Nephron (organoid): ENCODE data around the gene MFSD12.
A peak's percentile ranks its signal among the peaks of the same experiment; 100 is the strongest.

Source experiments
- H3K27ac Mint-ChIP-seq, 3 experiments: 2 replicates each; pipeline ENCODE4 v1.8.0; 2020; ENCODE audit warnings: mixed read lengths in 3 of 3, mild to moderate bottlenecking in 2 of 3, moderate library complexity in 1 of 3
- H3K27me3 Mint-ChIP-seq: 2 replicates; pipeline ENCODE4 v1.8.0; 2021; ENCODE audit warnings: low read depth, mild to moderate bottlenecking, moderate library complexity, mixed read lengths
- H3K36me3 Mint-ChIP-seq: 2 replicates; pipeline ENCODE4 v1.8.0; 2020; ENCODE audit warnings: low read depth, mixed read lengths
- H3K4me1 Mint-ChIP-seq: 2 replicates; pipeline ENCODE4 v1.8.0; 2020; ENCODE audit warnings: mixed read lengths
- H3K4me3 Mint-ChIP-seq, 3 experiments: 2 replicates each; pipeline ENCODE4 v1.8.0; 2020; ENCODE audit warnings: mild to moderate bottlenecking in 3 of 3, mixed read lengths in 3 of 3, moderate library complexity in 2 of 3
- H3K9me3 Mint-ChIP-seq: 2 replicates; pipeline ENCODE4 v1.8.0; 2020; ENCODE audit warnings: mixed read lengths
- CTCF ChIP-seq, 3 experiments: fragments of 200-600 bp; sonication (generic); IDR thresholded peaks; one replicate each; pipeline ENCODE4 v1.5.0; 2021; ENCODE audit warnings: antibody characterized with exemption in 3 of 3; ENCODE audit not compliant: unreplicated experiment in 3 of 3

MFSD12 gene

DNA sequence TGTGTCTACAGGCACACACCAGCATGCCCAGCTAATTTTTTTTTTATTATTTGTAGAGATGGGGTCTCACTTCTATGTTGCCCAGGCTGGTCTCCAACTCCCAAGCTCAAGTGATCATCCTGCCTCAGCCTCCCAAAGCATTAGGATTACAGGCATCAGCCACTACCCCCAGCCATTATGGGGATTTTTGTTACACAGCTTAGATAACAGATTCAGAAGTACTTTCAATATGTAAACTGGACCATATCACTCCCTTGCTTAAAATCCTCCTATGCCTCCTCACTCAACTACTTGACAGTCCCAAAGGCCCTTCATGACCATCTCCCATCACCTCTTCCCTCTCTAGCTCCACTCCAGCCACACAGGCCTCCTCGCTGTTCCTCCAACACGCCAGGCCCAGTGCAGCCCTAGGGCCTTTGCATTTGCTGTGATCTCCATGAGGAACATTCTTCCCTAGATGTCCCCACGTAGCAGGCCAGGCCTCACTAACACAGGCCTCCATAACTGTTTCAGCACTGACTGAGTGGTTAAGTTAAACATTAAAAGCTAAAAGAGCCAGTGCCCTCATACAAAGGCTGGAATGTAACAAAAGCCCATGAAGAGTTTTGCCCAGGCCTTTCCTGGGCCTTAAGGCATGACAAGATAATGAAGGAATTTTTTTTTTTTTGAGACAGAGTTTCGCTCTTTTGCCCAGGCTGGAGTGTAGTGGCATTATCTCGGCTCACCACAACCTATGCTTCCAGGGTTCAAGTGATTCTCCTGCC is 59.4 kb downstream of the MFSD12 start:
- peak overlapping the region; percentile 94 to 98 (median 95) for H3K27ac Mint-ChIP-seq
- peaks cover 3% of the 10 kb centered on the region for H3K27me3 Mint-ChIP-seq
- peaks cover 16% of the 10 kb centered on the region for H3K4me1 Mint-ChIP-seq
- H3K4me3 Mint-ChIP-seq, result peak overlapping the region; percentile 57 to 81 (median 59)
- peaks cover 34% of the 10 kb centered on the region for H3K36me3 Mint-ChIP-seq
- no peaks in the 10 kb centered on the region for H3K9me3 Mint-ChIP-seq
- TF ChIP-seq CTCF (IDR thresholded peaks at IDR 0.05; ENCODE audit: unreplicated experiment in 3 of 3), result no peak

DNA sequence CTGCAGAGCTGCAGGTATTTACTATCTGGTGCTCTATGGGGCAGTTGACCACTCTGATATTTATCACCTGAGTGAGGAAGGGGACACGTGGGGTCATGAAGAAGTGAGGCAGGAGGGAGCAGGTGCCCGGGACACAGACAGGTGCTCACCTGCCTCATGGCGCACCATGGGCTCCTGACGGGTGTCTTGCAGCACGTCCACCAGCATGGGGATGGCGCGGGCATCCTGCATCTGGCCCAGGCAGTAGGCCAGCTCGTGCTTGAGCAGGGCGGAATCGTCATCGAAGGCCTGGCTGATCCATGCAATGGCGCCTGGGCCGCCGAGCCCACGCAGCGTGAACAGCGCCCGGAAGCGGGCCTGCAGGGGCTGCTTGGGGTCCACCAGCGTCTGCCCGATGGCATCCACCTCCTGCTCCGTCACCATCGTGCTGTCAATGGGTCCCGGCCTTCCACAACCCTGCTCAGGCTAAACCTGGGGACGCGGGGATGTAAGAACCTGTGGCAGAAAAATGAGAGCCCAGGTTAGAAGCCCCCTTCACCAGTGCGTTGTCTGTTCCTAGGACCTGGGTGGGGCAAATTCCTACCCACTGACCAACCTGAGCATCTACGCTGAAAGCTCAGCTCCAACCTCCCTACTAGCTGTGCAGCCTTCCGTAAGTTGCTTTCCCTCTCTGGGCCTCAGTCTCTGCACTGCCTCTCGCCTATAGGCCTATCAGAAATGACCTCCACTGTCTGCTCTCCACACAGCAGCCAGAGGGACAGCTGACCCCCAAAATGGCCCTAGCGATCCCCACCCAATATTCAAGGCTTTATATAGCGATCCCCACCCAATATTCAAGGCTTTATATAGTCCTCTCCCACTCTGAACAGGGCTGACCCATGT is 60.8 kb downstream of the MFSD12 start:
- H3K36me3 Mint-ChIP-seq, result peaks cover 39% of the 10 kb centered on the region
- H3K4me1 Mint-ChIP-seq, result peaks cover 16% of the 10 kb centered on the region
- peaks cover 3% of the 10 kb centered on the region for H3K27me3 Mint-ChIP-seq
- no peaks in the 10 kb centered on the region for H3K9me3 Mint-ChIP-seq
- peak overlapping the region in 1 of 3 experiments; percentile 74 for H3K4me3 Mint-ChIP-seq
- TF ChIP-seq CTCF (IDR thresholded peaks at IDR 0.05; ENCODE audit: unreplicated experiment in 3 of 3), result no peak
- H3K27ac Mint-ChIP-seq, result peak overlapping the region in 1 of 3 experiments; percentile 46

GRCh38 chr19:3494559-3494958 is 62.8 kb downstream of the MFSD12 start:
- Mint-ChIP-seq H3K9me3 (no peaks in the 10 kb centered on the region), H3K27me3 (peaks cover 3% of the 10 kb centered on the region), H3K27ac (no peak overlapping the region), H3K4me3 (no peak overlapping the region), H3K36me3 (peaks cover 39% of the 10 kb centered on the region), H3K4me1 (peaks cover 10% of the 10 kb centered on the region)
- no peak for TF ChIP-seq CTCF (IDR thresholded peaks at IDR 0.05; ENCODE audit: unreplicated experiment in 3 of 3)
